HEK293T (cell line): ENCODE data around the gene AKNA.

Experiments
- ARNT ChIP-seq: fragments of 450-650 bp; IDR thresholded peaks from 2 replicates; pipeline ENCODE4 v1.6.1; 2017; ENCODE audit warnings: mild to moderate bottlenecking
- BHLHE40 ChIP-seq: fragments of 450-650 bp; IDR thresholded peaks from 2 replicates; pipeline ENCODE4 v1.6.1; 2016; ENCODE audit warnings: mild to moderate bottlenecking, moderate library complexity, borderline replicate concordance
- ELF4 ChIP-seq: fragments of 450-650 bp; IDR thresholded peaks from 2 replicates; pipeline ENCODE4 v1.6.1; 2017; ENCODE audit warnings: antibody characterized with exemption
- FOXK2 ChIP-seq: fragments of 450-650 bp; IDR thresholded peaks from 2 replicates; pipeline ENCODE4 v1.6.1; 2016; ENCODE audit warnings: mild to moderate bottlenecking
- HDGF ChIP-seq: fragments of 450-650 bp; IDR thresholded peaks from 2 replicates; pipeline ENCODE4 v1.6.1; 2017; ENCODE audit warnings: antibody characterized with exemption, borderline replicate concordance
- NFRKB ChIP-seq: fragments of 450-650 bp; IDR thresholded peaks from 2 replicates; pipeline ENCODE4 v1.6.1; 2016; ENCODE audit warnings: mild to moderate bottlenecking, moderate library complexity
- SP1 ChIP-seq: fragments of 450-650 bp; IDR thresholded peaks from 2 replicates; pipeline ENCODE4 v1.6.1; 2017
- SUZ12 ChIP-seq: fragments of 450-650 bp; IDR thresholded peaks from 2 replicates; pipeline ENCODE4 v1.6.1; 2016; ENCODE audit warnings: mild to moderate bottlenecking
- TARDBP ChIP-seq: fragments of 450-650 bp; IDR thresholded peaks from 2 replicates; pipeline ENCODE4 v1.6.1; 2016
- ZNF384 ChIP-seq: fragments of 450-650 bp; IDR thresholded peaks from 2 replicates; pipeline ENCODE4 v1.6.1; 2016

DNA sequence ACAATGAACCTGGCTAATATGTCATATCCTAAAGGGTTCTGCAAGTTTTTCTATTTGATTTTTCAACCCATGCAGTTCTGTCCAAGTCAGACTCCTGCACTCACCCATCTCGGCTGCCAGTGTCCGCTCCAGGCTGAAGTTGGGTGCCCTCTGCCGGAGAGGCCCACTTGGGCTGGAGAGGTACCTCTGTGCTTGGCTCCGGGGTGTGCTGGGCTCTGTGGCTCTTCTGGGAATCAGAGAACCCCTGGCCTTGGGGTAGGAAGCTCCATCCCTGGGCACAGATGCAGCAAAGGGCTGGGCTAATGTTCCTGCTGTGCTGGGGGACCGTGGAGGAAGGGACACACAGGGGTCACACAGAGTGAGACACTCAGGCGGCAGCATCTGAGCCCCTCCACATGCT lies 32.0 kb downstream of the AKNA start:
- no peak for TF ChIP-seq ARNT
- TF ChIP-seq SP1 = no peak
- no peak for TF ChIP-seq BHLHE40
- no peak for TF ChIP-seq ZNF384
- no peak for TF ChIP-seq FOXK2
- no peak for TF ChIP-seq SUZ12
- TF ChIP-seq HDGF = no peak
- no peak for TF ChIP-seq TARDBP
- no peak for TF ChIP-seq NFRKB
- TF ChIP-seq ELF4 = no peak
